HepG2 (cell line): Measurements from ENCODE around the gene PALM. TPM values are rescaled to one million over a fixed set of nuclear protein-coding genes. Genes with fewer than 3 reads are reported as not detected.

Experiments
- CAMTA2 ChIP-seq: sonication (generic); formaldehyde crosslinking; IDR thresholded peaks from 2 replicates; pipeline ENCODE4 v1.4.0; 2020; ENCODE audit warnings: mild to moderate bottlenecking, missing genetic modification reagents, borderline replicate concordance
- E2F5 ChIP-seq: sonication (generic); formaldehyde crosslinking; conservative IDR thresholded peaks from 2 replicates; pipeline ENCODE4 v1.4.0; 2020; ENCODE audit warnings: missing genetic modification reagents
- FOXA1 ChIP-seq, 2 experiments: fragments of 450-650 bp in 1 of 2; sonication (generic) in 1 of 2; formaldehyde crosslinking in 1 of 2; IDR thresholded peaks; 2 replicates each; pipeline versions ENCODE4 v1.4.0 to v1.6.1; 2016 to 2020; ENCODE audit warnings: missing genetic modification reagents in 1 of 2
- FOXO4 ChIP-seq: sonication (generic); formaldehyde crosslinking; conservative IDR thresholded peaks from 2 replicates; pipeline ENCODE4 v1.8.1; 2023; ENCODE audit warnings: missing genetic modification reagents
- GPBP1L1 ChIP-seq: sonication (generic); formaldehyde crosslinking; IDR thresholded peaks from 2 replicates; pipeline ENCODE4 v1.5.0; 2020; ENCODE audit warnings: mild to moderate bottlenecking, missing genetic modification reagents
- MTA3 ChIP-seq: sonication (generic); formaldehyde crosslinking; IDR thresholded peaks from 2 replicates; pipeline ENCODE4 v1.4.0; 2020; ENCODE audit warnings: missing genetic modification reagents
- MXD3 ChIP-seq: IDR thresholded peaks from 2 replicates; pipeline ENCODE4 v1.6.1; 2016; ENCODE audit warnings: mild to moderate bottlenecking, missing biosample characterization, missing genetic modification reagents
- PRMT3 ChIP-seq: sonication (generic); formaldehyde crosslinking; IDR thresholded peaks from 2 replicates; pipeline ENCODE4 v1.8.1; 2022; ENCODE audit warnings: low read depth, mild to moderate bottlenecking, moderate library complexity, missing genetic modification reagents, borderline replicate concordance
- SIX1 ChIP-seq: sonication (generic); formaldehyde crosslinking; IDR thresholded peaks from 2 replicates; pipeline ENCODE4 v1.4.0; 2020; ENCODE audit warnings: missing genetic modification reagents, borderline replicate concordance
- SP2 ChIP-seq: sonication (generic); formaldehyde crosslinking; IDR thresholded peaks from 2 replicates; pipeline ENCODE4 v1.5.1; 2020; ENCODE audit warnings: mild to moderate bottlenecking, missing genetic modification reagents
- ZNF407 ChIP-seq: sonication (generic); formaldehyde crosslinking; IDR thresholded peaks from one replicate; pipeline ENCODE4 v1.5.1; 2020; ENCODE audit warnings: mild to moderate bottlenecking, missing genetic modification reagents; ENCODE audit errors: not compliant biosample characterization
- ZNF597 ChIP-seq: sonication (generic); formaldehyde crosslinking; IDR thresholded peaks from 2 replicates; pipeline ENCODE4 v1.5.0; 2020; ENCODE audit warnings: missing genetic modification reagents
- ZZZ3 ChIP-seq: sonication (generic); formaldehyde crosslinking; IDR thresholded peaks from 2 replicates; pipeline ENCODE4 v1.4.0; 2020; ENCODE audit warnings: missing genetic modification reagents, mild to moderate bottlenecking, borderline replicate concordance
- polyA plus RNA-seq, 8 experiments: library from polyadenylated mRNA; depleted of rRNA in 3 of 8; stranded (reverse) in 7 of 8; unstranded in 1 of 8; fragments of >200 nt; fragmentation: Illumina TruSeq in 4 of 8; extraction: Trizol in 4 of 8; gene quantifications; 2 replicates each; pipeline versions ENCODE4 v1.2.1 to v1.2.3, GENCODE V29; 2011 to 2016; ENCODE audit warnings: low read depth in 4 of 8, missing spikeins in 1 of 8, mixed read lengths in 1 of 8; ENCODE audit not compliant: insufficient read depth in 1 of 8
- total RNA-seq, 5 experiments: library from RNA; depleted of rRNA; stranded (reverse); fragments of >200 nt; fragmentation: Illumina TruSeq; extraction: Trizol; gene quantifications; 2 replicates each; pipeline ENCODE4 v1.2.3, GENCODE V29; 2016; ENCODE audit warnings: low read depth in 1 of 5

Gene PALM
- total and polyA plus RNA-seq, 2 of the 13 experiments (the other 11 are each of a cell fraction or from before 2014, with no cell fraction given), result 4.0 to 9.7 TPM

GRCh38 chr19:752652-753517 lies 44.1 kb downstream of the PALM start (continued):
- no peak for TF ChIP-seq ZNF407 (CRISPR knock-in tag)
- no peak for TF ChIP-seq SIX1
- TF ChIP-seq ZNF597 (CRISPR knock-in tag), result no peak
- TF ChIP-seq GPBP1L1 (CRISPR knock-in tag), result no peak
- no peak for TF ChIP-seq CAMTA2 (CRISPR knock-in tag)
- TF ChIP-seq PRMT3, result no peak
- TF ChIP-seq SP2 (CRISPR knock-in tag), result no peak
- TF ChIP-seq FOXA1 (IDR thresholded peaks at IDR 0.05), result peak; percentile 16; the same call in 1 of the 2 replicates
- peak; percentile 87 for TF ChIP-seq FOXA1 (CRISPR knock-in tag; IDR thresholded peaks at IDR 0.05)
- no peak for TF ChIP-seq MTA3 (CRISPR knock-in tag)
- TF ChIP-seq MXD3 (CRISPR knock-in tag), result no peak
- no peak for TF ChIP-seq E2F5 (CRISPR knock-in tag)
- TF ChIP-seq FOXO4 (CRISPR knock-in tag), result no peak
- TF ChIP-seq ZZZ3, result no peak
